Endothelial cell of hepatic sinusoid (primary cell): ENCODE data around the gene XKR7.
"Not testable (repeated sequence)": the region's sequence is repeated elsewhere in the genome, so short reads cannot be mapped to it uniquely, and the experiment has no call there.

ENCODE experiments used
- in situ Hi-C: cut with HindIII; loops from 2 replicates; pipeline ENCODE4 v1.10.0; 2017; ENCODE audit warnings: low sequenced_read_pairs

Gene XKR7

GRCh38 chr20:32007787-32008616 is 40.1 kb downstream of the XKR7 start:
- in situ Hi-C loops = no loop called here

DNA sequence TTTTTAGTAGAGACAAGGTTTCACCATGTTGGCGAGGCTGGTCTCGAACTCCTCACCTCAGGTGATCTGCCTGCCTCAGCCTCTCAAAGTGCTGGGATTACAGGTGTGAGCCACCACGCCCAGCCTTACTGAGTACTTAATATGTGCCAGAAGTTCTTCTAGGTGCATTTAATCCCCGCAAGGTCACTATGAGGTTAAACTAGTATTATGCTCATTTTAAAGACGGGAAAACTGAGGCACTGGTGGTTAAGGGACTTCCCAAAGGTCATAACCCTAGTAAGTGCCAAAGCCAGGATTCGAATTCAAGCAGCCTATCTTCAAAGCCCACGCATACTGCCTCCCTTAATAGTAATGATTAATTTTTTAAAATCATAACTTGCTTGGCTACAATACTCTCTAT is 41.6 kb downstream of the XKR7 start:
- in situ Hi-C loops = no loop called here

GRCh38 chr20:32010101-32010500 is 42.1 kb downstream of the XKR7 start, which contains the start of gene CCM2L:
TSS of gene CCM2L (plus strand) at chr20:32010438. CDS start at chr20:32010455, 17 bp downstream.
- in situ Hi-C loops = no loop called here

GRCh38 chr20:32010666-32011065 is 42.7 kb downstream of the XKR7 start:
- in situ Hi-C loops = no loop called here

DNA sequence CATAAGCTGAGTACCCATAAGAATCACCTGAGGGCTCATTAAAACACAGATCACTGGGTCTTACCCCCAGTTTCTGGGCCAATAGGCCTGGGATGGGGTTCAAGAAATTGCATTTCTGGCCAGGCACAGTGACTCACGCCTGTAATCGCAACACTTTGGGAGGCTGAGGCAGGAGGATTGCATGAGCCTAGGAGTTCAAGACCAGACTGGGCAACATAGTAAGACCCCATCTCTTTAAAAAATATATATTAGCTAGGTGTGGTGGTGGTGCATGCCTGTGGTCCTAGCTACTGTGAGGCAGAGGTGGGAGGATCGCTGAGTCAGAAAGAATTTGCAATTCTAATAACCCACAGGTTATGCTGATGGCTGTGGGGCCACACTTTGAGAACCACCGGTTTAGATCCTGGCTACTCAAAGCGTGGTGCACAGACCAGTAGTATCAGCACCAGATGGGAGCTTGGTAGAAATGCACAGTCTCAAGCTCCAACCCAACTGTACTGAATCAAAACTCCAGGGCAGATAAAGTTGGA is 44.3 kb downstream of the XKR7 start:
- in situ Hi-C loops = no loop called here

DNA sequence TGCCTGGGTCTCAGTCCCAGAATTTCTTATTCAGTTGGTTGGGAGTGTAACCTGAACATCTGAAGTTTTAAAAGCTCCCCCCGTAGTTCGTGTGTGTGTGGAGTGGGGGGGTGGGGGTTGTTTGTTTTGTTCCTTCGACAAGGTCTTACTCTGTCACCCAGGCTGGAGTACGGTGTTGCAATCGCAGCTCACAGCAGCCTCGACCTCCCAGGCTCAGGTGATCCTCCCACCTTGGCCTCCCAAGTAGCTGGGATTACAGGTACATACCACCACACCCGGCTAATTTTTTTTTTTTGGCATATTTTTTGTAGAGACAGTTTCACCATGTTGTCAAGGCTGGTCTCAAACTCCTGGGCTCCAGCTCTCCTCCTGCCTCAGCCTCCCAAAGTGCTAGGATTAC is 45.4 kb downstream of the XKR7 start:
- in situ Hi-C loops = no loop called here

DNA sequence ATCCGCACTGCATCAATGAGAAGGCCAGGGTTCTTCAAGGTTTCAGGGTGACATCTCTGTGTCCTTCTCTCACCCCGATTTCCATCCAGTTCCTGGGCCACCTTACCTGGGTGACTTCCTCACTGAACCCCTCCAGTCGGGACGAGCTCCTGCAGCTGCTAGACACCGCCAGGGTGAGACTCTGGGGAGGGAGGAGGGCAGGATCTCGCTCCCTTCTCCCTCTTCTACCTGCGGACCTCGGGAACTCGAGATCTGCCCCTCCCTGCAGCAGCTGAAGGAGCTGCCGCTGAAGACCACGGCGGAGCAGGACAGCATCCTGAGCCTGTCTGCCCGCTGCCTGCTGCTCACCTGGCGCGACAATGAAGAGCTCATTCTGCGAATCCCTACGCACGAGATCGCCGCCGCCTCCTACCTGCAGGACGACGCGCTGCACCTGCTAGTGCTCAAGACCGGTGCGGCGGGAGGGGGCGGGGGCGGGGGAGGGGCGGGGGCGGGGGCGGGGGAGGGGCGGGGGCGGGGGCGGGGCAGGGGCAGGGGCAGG is 49.8 kb downstream of the XKR7 start:
- in situ Hi-C loops = no loop called here

GRCh38 chr20:32018269-32019155 is 50.6 kb downstream of the XKR7 start:
- in situ Hi-C loops = no loop called here

DNA sequence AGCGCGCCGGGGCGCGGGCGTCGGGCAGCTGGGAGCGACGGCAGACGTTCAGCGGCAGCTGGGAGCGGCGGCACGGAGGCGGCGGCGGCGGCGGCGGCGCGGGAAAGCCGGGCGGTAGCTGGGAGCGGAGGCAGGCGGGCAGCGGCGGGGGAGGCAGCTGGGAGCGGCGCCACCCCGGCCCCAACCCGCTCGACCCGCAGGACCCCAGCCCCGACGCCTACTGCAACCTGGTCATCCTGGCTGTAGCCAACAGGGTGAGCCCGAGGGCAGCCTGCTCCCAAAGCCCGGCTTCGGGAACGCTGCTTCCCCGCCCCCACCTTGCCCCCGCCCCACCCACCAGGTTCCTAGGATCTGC is 51.2 kb downstream of the XKR7 start:
- in situ Hi-C loops = no loop called here

DNA sequence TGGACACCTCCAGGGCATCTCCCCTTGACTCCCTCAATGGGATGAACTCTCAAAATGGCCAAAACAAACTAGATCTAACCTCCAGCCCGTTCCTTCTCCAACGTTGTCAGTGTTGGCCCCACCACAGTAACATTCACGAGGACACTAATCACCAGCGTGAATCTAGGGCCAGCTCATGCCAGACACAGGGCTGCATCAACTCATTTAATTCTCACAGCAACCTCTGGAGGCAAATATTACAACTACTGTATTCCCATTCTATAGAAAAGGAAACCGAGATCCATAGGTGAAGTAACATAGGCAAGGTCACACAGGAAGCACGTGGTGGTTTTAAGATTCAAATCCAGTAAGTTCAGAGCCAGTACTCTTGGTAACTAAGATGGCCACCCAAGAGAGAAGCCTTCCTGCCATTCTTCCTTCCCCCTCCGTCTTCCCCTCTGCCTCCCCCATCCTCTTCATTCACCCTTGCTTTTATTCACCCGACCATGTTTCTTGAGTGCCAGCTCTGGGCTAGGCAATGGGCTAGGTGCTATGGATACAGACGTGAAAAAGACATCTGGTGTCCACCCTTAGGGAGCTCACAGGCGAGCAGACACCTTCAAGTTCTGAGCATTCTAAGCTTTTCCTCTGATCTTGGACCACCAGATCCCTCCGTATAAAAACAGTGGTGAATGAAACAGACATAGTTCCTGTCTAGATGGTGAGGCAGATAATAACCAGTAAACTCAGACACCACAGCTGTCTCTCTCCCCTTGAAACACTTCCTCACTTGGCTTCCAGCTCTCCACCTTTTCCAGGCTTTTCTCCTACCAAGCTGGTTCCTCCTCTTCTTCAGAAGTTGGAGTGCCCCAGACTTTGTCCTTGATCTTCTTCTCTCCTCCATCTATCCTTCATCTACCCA is 51.9 kb downstream of the XKR7 start:
- in situ Hi-C loops = loop anchor here (10.0 kb wide), 1 partner anchor 65 kb away; no protein-coding TSS in a partner anchor

DNA sequence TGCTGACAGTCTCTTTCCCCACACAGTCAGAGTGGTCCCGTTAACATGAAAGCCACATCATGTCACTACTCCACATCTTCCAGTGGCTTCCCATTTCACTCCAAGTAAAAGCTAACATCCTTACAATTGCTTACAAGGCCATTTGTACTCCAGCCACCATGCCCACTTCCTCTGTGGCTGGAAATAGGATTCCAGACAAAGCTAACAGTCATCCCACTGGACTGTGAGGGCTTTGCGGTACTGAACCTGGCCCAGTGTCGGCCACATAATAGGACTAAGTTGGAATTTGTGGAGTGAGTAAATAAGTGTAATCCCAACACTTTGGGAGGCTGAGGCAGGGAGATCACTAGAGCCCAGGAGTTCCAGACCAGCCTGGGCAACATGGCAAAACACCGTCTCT is 53.1 kb downstream of the XKR7 start:
- in situ Hi-C loops = loop anchor here (10.0 kb wide), 1 partner anchor 64 kb away; no protein-coding TSS in a partner anchor

GRCh38 chr20:32024683-32025295 is 56.8 kb downstream of the XKR7 start:
- in situ Hi-C loops = loop anchor here (10.0 kb wide), 1 partner anchor 60 kb away; no protein-coding TSS in a partner anchor

DNA sequence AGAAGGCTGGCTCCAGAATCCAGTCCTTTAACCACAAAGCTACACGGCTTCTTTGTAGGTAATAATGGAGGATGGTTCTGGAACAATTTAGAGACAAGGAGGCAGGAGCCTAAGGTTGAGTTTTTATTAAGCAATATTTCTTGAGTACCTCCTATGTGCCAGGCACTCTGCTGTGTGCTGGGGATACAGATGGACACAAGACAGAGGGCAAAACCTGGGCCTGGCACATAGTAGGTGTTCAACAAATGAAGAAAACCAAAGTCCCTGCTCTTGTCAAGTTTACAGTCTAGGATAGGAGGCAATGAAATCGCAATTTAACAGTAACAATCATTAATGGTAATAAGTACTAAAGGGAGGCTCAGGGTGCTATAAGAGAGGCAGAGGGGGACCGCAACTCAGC is 59.7 kb downstream of the XKR7 start:
- in situ Hi-C loops = loop anchor here (10.0 kb wide), 1 partner anchor 57 kb away; no protein-coding TSS in a partner anchor

DNA sequence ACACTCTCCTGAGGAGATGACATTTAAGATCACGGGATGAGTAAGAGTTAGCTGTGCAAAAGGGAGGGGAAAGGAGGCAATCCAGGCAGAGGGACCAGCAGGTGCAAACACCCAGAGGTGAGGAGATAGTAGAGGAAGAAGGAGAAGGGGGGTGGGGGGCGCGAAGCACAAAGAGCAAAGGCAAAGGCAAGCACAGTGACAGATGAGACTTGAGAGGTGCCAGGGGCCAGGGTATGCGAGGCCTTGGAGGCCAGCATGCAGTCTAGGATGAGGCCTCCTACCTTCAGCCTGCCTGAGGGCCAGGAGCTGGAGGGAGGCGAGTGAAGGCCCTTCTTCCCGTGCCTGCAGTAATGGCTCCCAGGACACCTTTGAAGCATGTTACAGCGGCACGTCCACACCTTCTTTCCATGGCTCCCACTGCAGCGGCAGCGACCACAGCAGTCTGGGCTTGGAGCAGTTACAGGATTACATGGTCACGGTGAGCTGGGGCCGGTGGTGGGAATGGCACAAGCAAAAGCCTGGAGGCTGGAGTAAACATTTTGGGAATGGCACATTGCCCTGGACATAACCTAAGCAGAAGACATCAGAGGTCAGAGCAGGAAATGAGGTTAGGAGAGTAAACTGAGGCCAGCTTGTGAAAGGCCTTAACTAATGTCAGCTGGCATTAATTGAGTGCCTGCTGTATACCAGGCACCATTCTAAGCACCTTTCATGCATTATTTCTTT is 60.9 kb downstream of the XKR7 start:
- in situ Hi-C loops = loop anchor here (10.0 kb wide), 1 partner anchor 56 kb away; no protein-coding TSS in a partner anchor

DNA sequence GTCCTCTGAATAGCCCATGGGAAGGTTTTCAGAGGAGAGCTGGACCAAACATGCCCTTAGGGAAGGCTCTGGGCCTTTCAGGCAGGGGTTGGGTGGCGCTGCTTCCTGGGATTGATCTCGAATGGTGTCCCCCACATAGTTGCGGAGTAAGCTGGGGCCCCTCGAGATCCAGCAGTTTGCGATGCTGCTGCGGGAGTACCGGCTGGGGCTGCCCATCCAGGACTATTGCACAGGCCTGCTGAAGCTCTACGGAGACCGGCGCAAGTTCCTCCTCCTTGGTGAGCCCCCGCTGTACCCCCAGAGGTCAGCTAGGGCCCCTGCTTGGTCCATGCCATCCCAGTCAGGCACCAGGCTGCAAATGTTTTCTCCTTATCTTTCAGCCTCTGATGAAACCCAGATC is 61.6 kb downstream of the XKR7 start:
- in situ Hi-C loops = loop anchor here (10.0 kb wide), 1 partner anchor 55 kb away; no protein-coding TSS in a partner anchor

DNA sequence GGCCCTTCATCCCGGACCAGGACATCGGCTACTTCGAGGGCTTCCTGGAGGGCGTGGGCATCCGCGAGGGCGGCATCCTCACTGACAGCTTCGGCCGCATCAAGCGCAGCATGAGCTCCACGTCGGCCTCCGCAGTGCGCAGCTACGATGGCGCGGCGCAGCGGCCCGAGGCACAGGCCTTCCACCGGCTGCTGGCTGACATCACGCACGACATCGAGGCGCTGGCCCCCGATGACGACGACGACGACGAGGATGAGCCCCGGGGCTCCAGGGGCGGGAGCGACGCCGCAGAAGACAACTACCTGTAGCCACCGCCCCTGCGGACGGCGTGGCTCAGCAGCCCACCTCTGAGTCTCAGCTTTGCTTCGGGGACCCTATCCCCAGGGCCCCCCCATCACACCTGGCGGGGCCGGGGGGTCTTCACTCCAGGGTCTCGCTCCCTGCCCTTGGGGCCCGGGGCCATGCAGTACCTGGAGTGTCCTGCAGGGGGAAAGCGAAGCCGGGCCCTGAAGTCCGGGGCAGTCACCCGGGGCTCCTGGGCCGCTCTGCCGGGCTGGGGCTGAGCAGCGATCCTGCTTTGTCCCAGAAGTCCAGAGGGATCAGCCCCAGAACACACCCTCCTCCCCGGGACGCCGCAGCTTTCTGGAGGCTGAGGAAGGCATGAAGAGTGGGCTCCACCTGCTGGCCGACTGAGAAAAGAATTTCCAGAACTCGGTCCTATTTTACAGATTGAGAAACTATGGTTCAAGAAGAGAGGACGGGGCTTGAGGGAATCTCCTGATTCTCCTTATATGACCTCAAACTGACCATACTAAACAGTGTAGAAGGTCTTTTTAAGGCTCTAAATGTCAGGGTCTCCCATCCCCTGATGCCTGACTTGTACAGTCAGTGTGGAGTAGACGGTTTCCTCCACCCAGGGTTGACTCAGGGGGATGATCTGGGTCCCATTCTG is 63.3 kb downstream of the XKR7 start:
- in situ Hi-C loops = no loop called here

DNA sequence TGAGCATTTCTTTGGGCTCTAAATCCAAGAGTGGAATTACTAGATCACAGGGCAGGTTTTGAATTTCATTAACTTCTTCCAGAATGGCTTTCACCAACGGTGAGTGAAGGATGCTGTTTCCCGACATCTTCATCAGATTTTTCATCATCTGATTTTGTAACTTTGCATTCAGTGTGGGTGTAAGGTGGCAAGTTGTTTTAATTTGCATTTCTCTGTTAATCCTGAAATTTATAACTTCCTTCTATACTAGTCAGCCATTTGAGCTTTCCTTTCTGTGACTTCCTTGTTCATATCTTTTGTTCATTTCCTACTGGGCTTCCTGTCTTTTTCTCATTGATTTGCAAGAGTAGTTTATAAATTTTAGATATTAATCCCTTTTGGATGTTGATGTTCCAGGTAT is 65.4 kb downstream of the XKR7 start:
- in situ Hi-C loops = no loop called here

GRCh38 chr20:32033721-32034120 is 65.8 kb downstream of the XKR7 start:
- in situ Hi-C loops = not testable (repeated sequence)
